Measurements from ENCODE around the gene ULK4.

- TF ChIP-seq EP300 (IDR thresholded peaks at IDR 0.05) (no peak), CTCF (IDR thresholded peaks at IDR 0.05) (no peak), POLR2A (IDR thresholded peaks at IDR 0.05) (no peak)
Observed at GRCh38 chr3:41999909-42000308, 38.0 kb upstream of the ULK4 start.

Measured in tibial nerve (tissue), 4 donors.